CD4-positive, CD25-positive, alpha-beta regulatory T cell (primary cell): Measurements from ENCODE around the gene ARID1B. TPM values are rescaled to one million over a fixed set of nuclear protein-coding genes. Genes with fewer than 3 reads are reported as not detected.

Source experiments
- ATAC-seq, 2 donors: fragments of 150-1000 bp; cut with Tn5 transposase; one replicate each; pipeline ENCODE4 v1.10.0; 2021; ENCODE audit warnings: low read depth in 2 of 2, moderate number of reproducible peaks in 2 of 2, moderate library complexity in 1 of 2
- DNase-seq, 3 donors: peaks; one replicate each; pipeline versions ENCODE4 v3.0.0 to v3.0.0-alpha.2; 2012 to 2022; ENCODE audit warnings: mixed read lengths in 1 of 3
- H3K27ac ChIP-seq: one replicate; pipeline ENCODE4 v1.7.0; 2013; ENCODE audit warnings: mild to moderate bottlenecking, low read length; ENCODE audit not compliant: insufficient read depth, poor library complexity, severe bottlenecking
- H3K27me3 ChIP-seq: one replicate; pipeline ENCODE4 v1.7.0; 2013; ENCODE audit warnings: low read length; ENCODE audit not compliant: control insufficient read depth, insufficient read depth
- H3K36me3 ChIP-seq: one replicate; pipeline ENCODE4 v1.7.0; 2013; ENCODE audit warnings: mild to moderate bottlenecking, low read length, moderate library complexity; ENCODE audit not compliant: control insufficient read depth, insufficient read depth
- H3K4me1 ChIP-seq: 2 replicates; pipeline ENCODE4 v1.7.0; 2013; ENCODE audit warnings: mild to moderate bottlenecking, low read length; ENCODE audit not compliant: insufficient read depth, control insufficient read depth, poor library complexity, severe bottlenecking
- H3K4me3 ChIP-seq: one replicate; pipeline ENCODE4 v1.7.0; 2013; ENCODE audit warnings: low read depth, mild to moderate bottlenecking, low read length, moderate library complexity
- H3K9me3 ChIP-seq, 2 experiments: 1 replicate in 1 of 2; 2 replicates in 1 of 2; pipeline ENCODE4 v1.7.0; 2013; ENCODE audit warnings: low read length in 2 of 2, mild to moderate bottlenecking in 1 of 2, moderate library complexity in 1 of 2; ENCODE audit not compliant: control insufficient read depth in 2 of 2
- H3K27ac Mint-ChIP-seq, 3 donors: one replicate each; pipeline ENCODE4 v1.8.0; 2020 to 2022; ENCODE audit warnings: mild to moderate bottlenecking in 3 of 3, mixed read lengths in 3 of 3, moderate library complexity in 2 of 3
- H3K27me3 Mint-ChIP-seq: one replicate; pipeline ENCODE4 v1.8.0; 2022; ENCODE audit warnings: mild to moderate bottlenecking, mixed read lengths
- H3K36me3 Mint-ChIP-seq: one replicate; pipeline ENCODE4 v1.8.0; 2020; ENCODE audit warnings: mixed read lengths
- H3K4me1 Mint-ChIP-seq, 4 donors: one replicate each; pipeline ENCODE4 v1.8.0; 2020 to 2022; ENCODE audit warnings: mixed read lengths in 4 of 4, mild to moderate bottlenecking in 1 of 4
- H3K4me3 Mint-ChIP-seq, 4 donors: one replicate each; pipeline ENCODE4 v1.8.0; 2020 to 2022; ENCODE audit warnings: mild to moderate bottlenecking in 4 of 4, mixed read lengths in 4 of 4, moderate library complexity in 3 of 4
- H3K9me3 Mint-ChIP-seq, 7 donors: one replicate each; pipeline ENCODE4 v1.8.0; 2020 to 2022; ENCODE audit warnings: mixed read lengths in 7 of 7, mild to moderate bottlenecking in 3 of 7, moderate library complexity in 2 of 7
- polyA plus RNA-seq, 4 donors: library from polyadenylated mRNA; unstranded; fragments of 300-500 nt; fragmentation: Illumina TruSeq; gene quantifications; one replicate each; pipeline ENCODE4 v1.2.3, GENCODE V29; 2021
- total RNA-seq: library from RNA; stranded (reverse); gene quantifications from one replicate; pipeline ENCODE4 v1.2.3, GENCODE V29; 2022

Gene ARID1B
- total and polyA plus RNA-seq, 5 donors from 2014 or later = 9.8 to 186 (median 12.4) TPM

DNA sequence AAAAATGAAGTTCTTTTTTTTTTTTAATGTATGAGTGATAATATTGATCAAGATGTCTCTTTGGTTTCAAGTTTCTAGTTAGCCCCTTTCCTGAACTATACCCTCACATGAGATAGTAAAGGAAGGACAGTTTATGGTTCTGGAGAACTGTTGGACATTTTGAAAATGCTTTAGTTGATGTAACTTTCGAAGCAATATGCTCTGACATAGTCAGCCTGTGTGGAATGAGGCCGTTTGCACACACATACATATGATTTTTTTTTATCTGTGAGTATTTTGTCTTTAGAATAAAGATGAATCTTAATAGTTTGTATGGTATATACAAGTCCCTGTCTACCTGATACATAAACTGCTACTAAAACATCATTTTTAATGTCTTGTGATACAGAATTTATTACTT is 177.0 kb downstream of the ARID1B start:
- DNase-seq (no peak), ATAC-seq (no peak)
- Histone ChIP-seq H3K27me3 (no peaks in the 10 kb centered on the region), H3K4me1 (peaks cover 19% of the 10 kb centered on the region), H3K27ac (no peak overlapping the region), H3K36me3 (no peaks in the 10 kb centered on the region), H3K4me3 (peak overlapping the region; percentile 29), H3K9me3 (no peaks in the 10 kb centered on the region)
- H3K27ac Mint-ChIP-seq = peak overlapping the region in 1 of 3 donors; percentile 53
- H3K36me3 Mint-ChIP-seq = no peaks in the 10 kb centered on the region
- H3K4me3 Mint-ChIP-seq = no peak overlapping the region
- no peaks in the 10 kb centered on the region for H3K27me3 Mint-ChIP-seq
- H3K4me1 Mint-ChIP-seq = peaks cover 64 to 81% (median 68%) of the 10 kb centered on the region in 4 donors
- no peaks in the 10 kb centered on the region for H3K9me3 Mint-ChIP-seq

DNA sequence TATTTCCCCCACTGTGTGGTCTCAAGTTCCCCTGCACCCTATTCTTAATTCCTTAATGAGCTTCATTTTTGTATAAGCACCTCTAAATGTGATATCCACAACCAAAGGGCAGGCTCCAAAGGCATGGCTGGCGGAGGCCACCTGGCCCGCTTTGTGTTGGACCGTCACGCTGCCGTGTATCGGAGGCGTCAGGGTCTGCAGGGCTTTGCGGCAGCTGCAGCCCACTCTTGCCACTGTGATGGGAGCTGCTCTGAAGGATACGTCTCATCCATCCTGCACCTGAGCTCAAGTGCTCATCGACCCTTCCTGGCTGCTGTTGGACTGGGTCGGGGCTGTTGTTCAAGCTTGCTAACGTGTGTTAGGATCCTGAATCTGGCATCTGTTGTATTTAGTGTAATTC is 177.6 kb downstream of the ARID1B start:
- Mint-ChIP-seq H3K4me3 (no peak overlapping the region), H3K4me1 (peaks cover 62 to 77% (median 66%) of the 10 kb centered on the region in 4 donors), H3K27me3 (no peaks in the 10 kb centered on the region), H3K9me3 (no peaks in the 10 kb centered on the region), H3K36me3 (no peaks in the 10 kb centered on the region), H3K27ac (peak overlapping the region in 1 of 3 donors; percentile 53)
- no peaks in the 10 kb centered on the region for H3K9me3 ChIP-seq
- DNase-seq (no peak), ATAC-seq (no peak)
- H3K36me3 ChIP-seq = no peaks in the 10 kb centered on the region
- H3K4me3 ChIP-seq = no peak overlapping the region
- no peaks in the 10 kb centered on the region for H3K27me3 ChIP-seq
- peaks cover 19% of the 10 kb centered on the region for H3K4me1 ChIP-seq
- H3K27ac ChIP-seq = no peak overlapping the region

- H3K4me1 ChIP-seq = peaks cover 19% of the 10 kb centered on the region
- H3K4me3 Mint-ChIP-seq = no peak overlapping the region
- peaks cover 56 to 74% (median 64%) of the 10 kb centered on the region in 4 donors for H3K4me1 Mint-ChIP-seq
Observed at GRCh38 chr6:156955494-156956183, 178.5 kb downstream of the ARID1B start.

DNA sequence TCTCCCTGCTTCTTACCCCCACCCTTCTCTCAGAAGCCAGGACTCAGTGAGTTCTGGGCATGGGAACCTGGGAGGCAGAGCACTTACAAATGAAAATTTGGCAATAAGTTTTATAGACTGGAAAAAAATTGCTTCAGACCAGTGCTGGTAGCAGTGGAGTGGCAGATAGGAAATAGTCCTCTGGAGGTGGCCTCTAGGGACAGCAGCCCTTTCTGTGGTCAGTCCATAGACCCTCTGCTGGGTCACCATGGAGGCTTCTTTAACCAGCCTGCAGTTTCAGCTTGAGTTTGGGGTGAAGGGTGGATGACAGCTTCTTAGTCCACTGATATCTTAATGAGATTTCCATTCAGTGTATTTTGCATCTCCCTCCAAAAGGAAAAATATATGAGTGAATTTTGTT is 179.1 kb downstream of the ARID1B start:
- DNase-seq (no peak), ATAC-seq (no peak)
- no peaks in the 10 kb centered on the region for H3K27me3 ChIP-seq
- no peaks in the 10 kb centered on the region for H3K27me3 Mint-ChIP-seq
- peak overlapping the region in 1 of 3 donors; percentile 37 for H3K27ac Mint-ChIP-seq
- H3K4me3 Mint-ChIP-seq = no peak overlapping the region
- H3K36me3 ChIP-seq = no peaks in the 10 kb centered on the region
- H3K9me3 ChIP-seq = no peaks in the 10 kb centered on the region
- H3K4me1 ChIP-seq = peaks cover 19% of the 10 kb centered on the region
- no peaks in the 10 kb centered on the region for H3K9me3 Mint-ChIP-seq
- no peak overlapping the region for H3K27ac ChIP-seq
- H3K4me1 Mint-ChIP-seq = peaks cover 56 to 74% (median 63%) of the 10 kb centered on the region in 4 donors
- no peaks in the 10 kb centered on the region for H3K36me3 Mint-ChIP-seq
- H3K4me3 ChIP-seq = no peak overlapping the region

More at GRCh38 chr6:156955494-156956183, 178.5 kb downstream of the ARID1B start:
- no peak overlapping the region for H3K4me3 ChIP-seq
- Mint-ChIP-seq H3K27ac (peak overlapping the region in 1 of 3 donors; percentile 38), H3K27me3 (no peaks in the 10 kb centered on the region), H3K9me3 (no peaks in the 10 kb centered on the region), H3K36me3 (no peaks in the 10 kb centered on the region)
- DNase-seq (no peak), ATAC-seq (no peak)
- H3K27me3 ChIP-seq = no peaks in the 10 kb centered on the region
- H3K9me3 ChIP-seq = no peaks in the 10 kb centered on the region
- H3K27ac ChIP-seq = peak overlapping the region; percentile 23
- H3K36me3 ChIP-seq = no peaks in the 10 kb centered on the region

DNA sequence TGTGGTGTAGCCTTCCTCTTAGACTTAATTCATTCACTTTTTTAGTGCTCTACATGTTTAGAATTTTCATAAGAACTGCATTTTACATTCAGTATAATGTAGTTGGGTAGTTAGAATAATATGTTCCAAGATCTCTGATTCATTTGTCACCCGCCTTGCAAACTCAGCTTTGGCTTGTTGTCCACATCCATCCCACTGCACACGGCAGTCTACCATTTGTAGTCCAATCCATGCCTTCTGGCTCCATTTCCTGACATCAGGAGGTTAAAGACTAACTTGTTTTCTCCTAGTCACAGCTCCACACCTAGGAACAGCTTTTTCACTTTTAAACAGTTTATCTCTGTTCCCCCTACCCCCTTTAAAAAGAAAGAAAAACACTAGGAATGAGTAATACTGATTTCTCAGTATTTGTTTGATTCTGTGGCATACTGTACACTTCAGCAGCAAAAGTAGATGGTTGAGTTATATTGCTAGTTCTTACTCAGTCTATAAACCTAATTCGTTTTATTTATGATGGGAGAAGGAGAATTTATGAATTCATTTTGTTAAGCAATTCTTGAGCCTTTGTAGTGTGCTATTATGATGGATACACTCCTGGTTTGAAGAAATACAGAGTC is 180.9 kb downstream of the ARID1B start:
- H3K36me3 Mint-ChIP-seq = no peaks in the 10 kb centered on the region
- peaks cover 48 to 67% (median 58%) of the 10 kb centered on the region in 4 donors for H3K4me1 Mint-ChIP-seq
- H3K27me3 ChIP-seq = no peaks in the 10 kb centered on the region
- no peak overlapping the region for H3K27ac Mint-ChIP-seq
- no peak overlapping the region for H3K27ac ChIP-seq
- no peaks in the 10 kb centered on the region for H3K27me3 Mint-ChIP-seq
- peaks cover 21% of the 10 kb centered on the region for H3K4me1 ChIP-seq
- DNase-seq = peak in 1 of 3 donors; percentile 19
- ATAC-seq = no peak
- no peak overlapping the region for H3K4me3 ChIP-seq
- H3K4me3 Mint-ChIP-seq = no peak overlapping the region
- H3K36me3 ChIP-seq = no peaks in the 10 kb centered on the region
- H3K9me3 Mint-ChIP-seq = no peaks in the 10 kb centered on the region
- no peaks in the 10 kb centered on the region for H3K9me3 ChIP-seq

DNA sequence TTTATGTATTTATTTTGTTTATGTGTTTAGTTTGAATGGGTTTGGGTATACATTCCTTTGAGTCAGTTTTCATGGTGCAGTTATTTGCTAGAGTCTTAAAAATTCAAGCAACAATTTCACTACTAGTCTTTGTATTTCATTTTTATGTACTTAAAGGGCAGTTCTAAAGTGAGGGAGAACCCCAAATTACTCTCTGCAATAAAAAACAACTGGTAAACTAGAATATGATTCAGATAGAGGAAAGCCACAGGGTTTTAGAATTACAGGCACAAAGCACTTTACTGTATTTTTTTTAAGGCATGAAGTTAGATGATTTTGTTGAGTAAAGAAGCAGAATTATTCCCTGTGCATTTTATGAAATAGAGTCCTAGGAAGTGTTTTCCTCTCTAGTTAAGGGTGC is 183.3 kb downstream of the ARID1B start:
- H3K27ac Mint-ChIP-seq = peak overlapping the region in 1 of 3 donors; percentile 20
- DNase-seq = no peak
- H3K4me3 Mint-ChIP-seq = no peak overlapping the region
- peaks cover 13% of the 10 kb centered on the region for H3K4me1 ChIP-seq
- H3K4me3 ChIP-seq = no peak overlapping the region
- H3K9me3 Mint-ChIP-seq = no peaks in the 10 kb centered on the region
- H3K27ac ChIP-seq = no peak overlapping the region
- no peaks in the 10 kb centered on the region for H3K36me3 Mint-ChIP-seq
- no peaks in the 10 kb centered on the region for H3K27me3 Mint-ChIP-seq
- H3K36me3 ChIP-seq = no peaks in the 10 kb centered on the region
- H3K4me1 Mint-ChIP-seq = peaks cover 46 to 65% (median 57%) of the 10 kb centered on the region in 4 donors
- H3K27me3 ChIP-seq = no peaks in the 10 kb centered on the region
- ATAC-seq = no peak
- H3K9me3 ChIP-seq = no peaks in the 10 kb centered on the region

DNA sequence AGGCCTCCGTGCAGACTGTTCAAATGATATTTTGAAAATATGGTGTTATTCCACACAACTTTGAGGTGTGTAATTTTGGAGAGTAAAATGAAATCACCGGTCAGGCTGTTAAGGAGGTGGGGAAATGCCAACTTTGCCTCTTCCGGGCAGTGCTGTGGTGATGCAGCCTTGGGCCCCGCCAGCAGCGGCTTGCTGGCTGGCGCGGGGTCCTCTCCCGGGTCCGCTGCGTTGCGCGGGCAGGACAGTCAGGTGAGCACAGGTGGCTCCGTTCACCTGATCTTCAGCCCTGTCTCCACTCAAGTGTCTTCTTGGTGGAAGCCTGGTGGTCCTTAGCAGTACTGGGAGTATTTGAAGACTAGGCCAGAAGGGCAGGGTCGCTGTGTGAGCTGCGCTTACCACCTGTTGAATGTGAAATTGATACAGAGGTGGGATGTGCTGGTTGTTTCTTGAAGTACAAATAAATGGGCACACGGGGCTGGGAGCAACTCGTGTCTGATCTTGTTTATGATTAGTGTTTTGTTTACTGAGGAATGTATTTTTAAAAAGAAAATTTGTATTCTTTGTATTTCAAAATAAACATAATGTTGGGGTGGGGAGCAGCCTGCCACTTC is 184.2 kb downstream of the ARID1B start:
- Mint-ChIP-seq H3K4me3 (no peak overlapping the region), H3K36me3 (no peaks in the 10 kb centered on the region), H3K27me3 (no peaks in the 10 kb centered on the region), H3K27ac (no peak overlapping the region), H3K4me1 (peaks cover 42 to 60% (median 53%) of the 10 kb centered on the region in 4 donors), H3K9me3 (no peaks in the 10 kb centered on the region)
- no peak for ATAC-seq
- H3K4me3 ChIP-seq = no peak overlapping the region
- H3K27me3 ChIP-seq = no peaks in the 10 kb centered on the region
- peaks cover 7% of the 10 kb centered on the region for H3K4me1 ChIP-seq
- H3K27ac ChIP-seq = no peak overlapping the region
- H3K9me3 ChIP-seq = no peaks in the 10 kb centered on the region
- H3K36me3 ChIP-seq = no peaks in the 10 kb centered on the region
- DNase-seq = no peak
